Caco-2 (cell line): Measurements from ENCODE around the gene BABAM2. TPM values are rescaled to one million over a fixed set of nuclear protein-coding genes. Genes with fewer than 3 reads are reported as not detected.

Experiments
- BruUV-seq: library from RNA; stranded (reverse); fragments of 400-500 nt; replicated peaks from 2 replicates; lab custom pipeline; 2021; lab: Mats Ljungman, UMichigan
- CTCF ChIA-PET: fragments of 300-600 bp; sonication (Branson Sonifier 250); formaldehyde crosslinking; loops from one replicate; lab custom pipeline; 2022; ENCODE audit warnings: antibody characterized with exemption; lab: Charles Lee
- POLR2A ChIA-PET: fragments of 300-600 bp; sonication (Branson Sonifier 250); formaldehyde crosslinking; loops from one replicate; lab custom pipeline; 2022; ENCODE audit warnings: antibody characterized with exemption; lab: Charles Lee
- DNase-seq, 2 experiments: peaks; one replicate each; pipeline versions ENCODE4 v3.0.0 to v3.0.0-alpha.2; 2020 to 2022
- H3K27me3 ChIP-seq: replicated peaks from 2 replicates; pipeline ENCODE4 v1.6.0; 2011; ENCODE audit warnings: low read length; ENCODE audit not compliant: control insufficient read depth, insufficient read depth
- H3K36me3 ChIP-seq: 2 replicates; pipeline ENCODE4 v1.5.1; 2011; ENCODE audit warnings: low read length; ENCODE audit not compliant: control insufficient read depth, insufficient read depth
- H3K4me1 ChIP-seq: fragments of 250-450 bp; sonication (Bioruptor Pico); 2 replicates; pipeline ENCODE4 v1.5.1; 2020; ENCODE audit warnings: mild to moderate bottlenecking
- H3K4me3 ChIP-seq: 2 replicates; pipeline ENCODE4 v1.5.1; 2011; ENCODE audit warnings: low read depth, mild to moderate bottlenecking, control low read depth, low read length
- H3K9me3 ChIP-seq: fragments of 250-450 bp; sonication (Bioruptor Pico); 2 replicates; pipeline ENCODE4 v1.5.1; 2020; ENCODE audit warnings: mild to moderate bottlenecking, moderate library complexity
- H3K27ac Mint-ChIP-seq: one replicate; pipeline ENCODE4 v1.8.0; 2022; ENCODE audit warnings: mixed read lengths; ENCODE audit not compliant: unreplicated experiment
- H3K27me3 Mint-ChIP-seq: one replicate; pipeline ENCODE4 v1.8.0; 2022; ENCODE audit warnings: mixed read lengths; ENCODE audit not compliant: insufficient read depth, unreplicated experiment
- H3K36me3 Mint-ChIP-seq: one replicate; pipeline ENCODE4 v1.8.0; 2022; ENCODE audit warnings: mild to moderate bottlenecking, mixed read lengths; ENCODE audit not compliant: insufficient read depth, unreplicated experiment
- H3K4me1 Mint-ChIP-seq: one replicate; pipeline ENCODE4 v1.8.0; 2022; ENCODE audit warnings: low read depth, mixed read lengths; ENCODE audit not compliant: unreplicated experiment
- H3K4me3 Mint-ChIP-seq: one replicate; pipeline ENCODE4 v1.8.0; 2022; ENCODE audit warnings: mild to moderate bottlenecking, moderate library complexity, mixed read lengths; ENCODE audit not compliant: unreplicated experiment
- H3K9me3 Mint-ChIP-seq: one replicate; pipeline ENCODE4 v1.8.0; 2022; ENCODE audit warnings: mixed read lengths; ENCODE audit not compliant: unreplicated experiment
- intact Hi-C: fragments of 100-400 bp; cut with micrococcal nuclease; formaldehyde crosslinking; loops from one replicate; pipeline ENCODE4 v1.10.0; 2022; ENCODE audit not compliant: unreplicated experiment
- total RNA-seq: library from RNA; stranded (reverse); gene quantifications from 2 replicates; pipeline ENCODE4 v1.2.3, GENCODE V29; 2022
- TF ChIP-seq, protein P1 (sequence below), 2 experiments: fragments of 200-600 bp in 1 of 2; IDR thresholded peaks; 1 replicate in 1 of 2; 2 replicates in 1 of 2; pipeline versions ENCODE4 v1.5.1 to v1.8.0; 2011 to 2022; ENCODE audit warnings: antibody characterized with exemption in 1 of 2, control low read depth in 1 of 2, inconsistent platforms in 1 of 2, low read depth in 1 of 2, low read length in 1 of 2, mild to moderate bottlenecking in 1 of 2, moderate library complexity in 1 of 2; ENCODE audit not compliant: insufficient read depth in 1 of 2, severe bottlenecking in 1 of 2, unreplicated experiment in 1 of 2

BABAM2 gene
- total RNA-seq, 1 experiment from 2014 or later = 57.3 TPM

DNA sequence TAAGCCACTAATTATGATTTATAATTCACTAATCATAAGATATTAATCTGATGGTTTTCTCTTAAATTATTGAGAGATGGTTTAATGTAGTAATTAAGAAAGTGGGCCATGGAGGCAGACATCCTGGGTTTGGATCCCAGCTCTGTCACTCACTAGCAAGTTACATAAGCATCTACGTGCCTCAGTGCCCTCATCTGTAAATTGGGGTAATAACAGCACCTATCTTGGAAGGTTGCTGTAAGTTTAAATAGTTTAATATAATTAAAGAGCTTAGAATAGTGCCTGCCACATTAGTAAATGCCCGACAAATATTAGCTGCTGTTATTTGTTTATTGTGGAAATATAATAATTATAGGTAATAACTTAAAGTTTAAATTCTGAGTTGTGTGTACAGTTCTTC, 30.9 kb downstream of the BABAM2 start:
- H3K4me1 Mint-ChIP-seq = peaks cover 6% of the 10 kb centered on the region

DNA sequence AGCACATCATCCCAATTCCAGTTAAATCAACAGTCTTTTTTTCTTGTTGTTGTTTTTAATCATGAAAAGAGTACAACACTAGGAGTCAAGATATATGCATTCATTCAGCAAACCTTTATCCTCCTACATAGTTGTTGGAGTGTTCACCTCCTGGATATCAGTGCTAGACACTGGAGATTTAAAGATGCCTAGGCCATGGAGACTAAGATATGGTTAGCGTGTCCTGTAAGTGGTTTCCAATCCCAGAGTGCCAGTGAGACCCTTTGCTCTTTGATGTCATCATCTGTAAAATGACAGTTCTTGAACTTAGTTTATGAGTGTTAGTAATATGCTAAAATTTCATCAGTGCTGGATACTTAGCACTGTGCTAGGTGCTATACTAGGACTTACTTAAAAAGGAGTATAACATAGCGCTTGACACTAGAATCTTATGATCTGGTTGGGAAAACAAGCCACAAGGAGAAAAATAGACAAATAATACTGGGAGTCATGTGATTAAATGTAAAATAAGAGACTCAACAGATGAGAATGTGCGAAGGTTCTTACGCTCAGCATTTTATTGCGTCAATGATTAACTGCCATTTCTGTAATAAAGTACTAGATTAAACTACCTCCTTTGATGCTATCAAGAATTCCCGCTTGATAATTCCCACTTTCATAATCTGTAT, 31.5 kb downstream of the BABAM2 start:
- ChIA-PET POLR2A (no interaction called here), CTCF (no interaction called here)
- Histone ChIP-seq H3K36me3 (no peaks in the 10 kb centered on the region; the same call in 1 of the 2 replicates), H3K9me3 (no peaks in the 10 kb centered on the region), H3K4me3 (no peak overlapping the region), H3K27me3 (no peaks in the 10 kb centered on the region), H3K4me1 (peaks cover 20% of the 10 kb centered on the region)
- Mint-ChIP-seq H3K4me1 (peaks cover 9% of the 10 kb centered on the region), H3K27ac (no peak overlapping the region), H3K27me3 (no peaks in the 10 kb centered on the region), H3K4me3 (no peak overlapping the region), H3K9me3 (no peaks in the 10 kb centered on the region), H3K36me3 (no peaks in the 10 kb centered on the region)
- TF ChIP-seq, protein P1, sequence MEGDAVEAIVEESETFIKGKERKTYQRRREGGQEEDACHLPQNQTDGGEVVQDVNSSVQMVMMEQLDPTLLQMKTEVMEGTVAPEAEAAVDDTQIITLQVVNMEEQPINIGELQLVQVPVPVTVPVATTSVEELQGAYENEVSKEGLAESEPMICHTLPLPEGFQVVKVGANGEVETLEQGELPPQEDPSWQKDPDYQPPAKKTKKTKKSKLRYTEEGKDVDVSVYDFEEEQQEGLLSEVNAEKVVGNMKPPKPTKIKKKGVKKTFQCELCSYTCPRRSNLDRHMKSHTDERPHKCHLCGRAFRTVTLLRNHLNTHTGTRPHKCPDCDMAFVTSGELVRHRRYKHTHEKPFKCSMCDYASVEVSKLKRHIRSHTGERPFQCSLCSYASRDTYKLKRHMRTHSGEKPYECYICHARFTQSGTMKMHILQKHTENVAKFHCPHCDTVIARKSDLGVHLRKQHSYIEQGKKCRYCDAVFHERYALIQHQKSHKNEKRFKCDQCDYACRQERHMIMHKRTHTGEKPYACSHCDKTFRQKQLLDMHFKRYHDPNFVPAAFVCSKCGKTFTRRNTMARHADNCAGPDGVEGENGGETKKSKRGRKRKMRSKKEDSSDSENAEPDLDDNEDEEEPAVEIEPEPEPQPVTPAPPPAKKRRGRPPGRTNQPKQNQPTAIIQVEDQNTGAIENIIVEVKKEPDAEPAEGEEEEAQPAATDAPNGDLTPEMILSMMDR (IDR thresholded peaks at IDR 0.05; ENCODE audit: insufficient read depth in 1 of 2, low read depth in 1 of 2, low read length in 1 of 2, severe bottlenecking in 1 of 2, unreplicated experiment in 1 of 2) = no peak
- intact Hi-C loops = no loop called here
- no peak for DNase-seq
- no TSS peak for BruUV-seq

More for the DNA sequence above, 30.9 kb downstream of the BABAM2 start:
- Histone ChIP-seq H3K9me3 (no peaks in the 10 kb centered on the region), H3K36me3 (no peaks in the 10 kb centered on the region; the same call in 1 of the 2 replicates), H3K4me1 (peaks cover 25% of the 10 kb centered on the region), H3K4me3 (no peak overlapping the region), H3K27me3 (no peaks in the 10 kb centered on the region)
- POLR2A ChIA-PET = no interaction called here
- CTCF ChIA-PET = no interaction called here
- no peak for DNase-seq
- H3K4me3 Mint-ChIP-seq = no peak overlapping the region
- no peaks in the 10 kb centered on the region for H3K36me3 Mint-ChIP-seq
- intact Hi-C loops = no loop called here
- TF ChIP-seq, protein P1 (IDR thresholded peaks at IDR 0.05; ENCODE audit: insufficient read depth in 1 of 2, low read depth in 1 of 2, low read length in 1 of 2, severe bottlenecking in 1 of 2, unreplicated experiment in 1 of 2) = no peak
- no TSS peak for BruUV-seq
- no peaks in the 10 kb centered on the region for H3K9me3 Mint-ChIP-seq
- H3K27me3 Mint-ChIP-seq = no peaks in the 10 kb centered on the region
- no peak overlapping the region for H3K27ac Mint-ChIP-seq

DNA sequence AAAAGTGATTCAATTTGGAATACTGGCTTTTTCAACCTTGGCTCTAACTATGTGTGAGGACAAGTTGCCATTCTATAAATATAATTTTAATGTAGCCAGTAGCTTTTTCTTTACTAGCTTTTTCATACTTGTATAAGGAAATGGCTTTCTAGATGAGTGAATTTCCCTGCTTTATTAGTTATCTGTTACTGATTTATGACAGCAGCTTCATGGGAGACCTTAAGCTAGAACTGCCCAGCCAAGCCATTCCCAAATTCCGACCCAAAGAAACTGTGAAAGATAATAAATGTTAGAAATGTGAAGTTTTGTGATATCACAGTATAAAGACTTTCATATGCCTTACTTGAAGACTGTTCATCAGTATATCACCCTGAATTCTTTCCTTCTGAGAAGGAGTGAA, 32.3 kb downstream of the BABAM2 start:
- peaks cover 20% of the 10 kb centered on the region for H3K4me1 ChIP-seq
- POLR2A ChIA-PET = no interaction called here
- H3K4me3 ChIP-seq = no peak overlapping the region
- Mint-ChIP-seq H3K4me3 (no peak overlapping the region), H3K9me3 (no peaks in the 10 kb centered on the region), H3K27me3 (no peaks in the 10 kb centered on the region), H3K27ac (no peak overlapping the region), H3K4me1 (peaks cover 9% of the 10 kb centered on the region), H3K36me3 (no peaks in the 10 kb centered on the region)
- DNase-seq = no peak
- H3K27me3 ChIP-seq = no peaks in the 10 kb centered on the region
- BruUV-seq = no TSS peak
- no peaks in the 10 kb centered on the region for H3K9me3 ChIP-seq
- TF ChIP-seq, protein P1 (IDR thresholded peaks at IDR 0.05; ENCODE audit: insufficient read depth in 1 of 2, low read depth in 1 of 2, low read length in 1 of 2, severe bottlenecking in 1 of 2, unreplicated experiment in 1 of 2) = no peak
- intact Hi-C loops = no loop called here
- CTCF ChIA-PET = no interaction called here
- H3K36me3 ChIP-seq = no peaks in the 10 kb centered on the region; the same call in 1 of the 2 replicates
